Measurements from ENCODE around the gene EGLN2. TPM values are rescaled to one million over a fixed set of nuclear protein-coding genes. Genes with fewer than 3 reads are reported as not detected.
A peak's percentile ranks its signal among the peaks of the same experiment; 100 is the strongest.

EGLN2 gene
- total and polyA plus RNA-seq, 9 of the 15 experiments (the other 6 are each of a cell fraction or from before 2014, with no cell fraction given) = 9.6 to 114 (median 71.0) TPM

- TF ChIP-seq ZBTB40 (IDR thresholded peaks at IDR 0.05) (0 out of 2 replicates have a peak, but pooled peaks have one; percentile 42), ZBTB40 (CRISPR knock-in tag; IDR thresholded peaks at IDR 0.05) (no peak), NCOA4 (IDR thresholded peaks at IDR 0.05; ENCODE audit: partially characterized antibody) (peak; percentile 71), NR3C1 (CRISPR knock-in tag; IDR thresholded peaks at IDR 0.05) (no peak), ZNF398 (CRISPR knock-in tag; IDR thresholded peaks at IDR 0.05) (no peak), MBD2 (IDR thresholded peaks at IDR 0.05; ENCODE audit: borderline replicate concordance, low read depth) (no peak), CHD1 (IDR thresholded peaks at IDR 0.05; ENCODE audit: low read length) (peak; percentile 41), ZBTB7A (IDR thresholded peaks at IDR 0.05; ENCODE audit: borderline replicate concordance, control insufficient read depth, low read depth, low read length) (peak; percentile 77), HDAC2 (IDR thresholded peaks at IDR 0.05) (peak; percentile 95), RFX5 (IDR thresholded peaks at IDR 0.05; ENCODE audit: low read depth, low read length) (peak; percentile 97), HDGF (IDR thresholded peaks at IDR 0.05) (peak; percentile 90), HNRNPUL1 (IDR thresholded peaks at IDR 0.05; ENCODE audit: low read length) (no peak)
- TF ChIP-seq, protein P1, sequence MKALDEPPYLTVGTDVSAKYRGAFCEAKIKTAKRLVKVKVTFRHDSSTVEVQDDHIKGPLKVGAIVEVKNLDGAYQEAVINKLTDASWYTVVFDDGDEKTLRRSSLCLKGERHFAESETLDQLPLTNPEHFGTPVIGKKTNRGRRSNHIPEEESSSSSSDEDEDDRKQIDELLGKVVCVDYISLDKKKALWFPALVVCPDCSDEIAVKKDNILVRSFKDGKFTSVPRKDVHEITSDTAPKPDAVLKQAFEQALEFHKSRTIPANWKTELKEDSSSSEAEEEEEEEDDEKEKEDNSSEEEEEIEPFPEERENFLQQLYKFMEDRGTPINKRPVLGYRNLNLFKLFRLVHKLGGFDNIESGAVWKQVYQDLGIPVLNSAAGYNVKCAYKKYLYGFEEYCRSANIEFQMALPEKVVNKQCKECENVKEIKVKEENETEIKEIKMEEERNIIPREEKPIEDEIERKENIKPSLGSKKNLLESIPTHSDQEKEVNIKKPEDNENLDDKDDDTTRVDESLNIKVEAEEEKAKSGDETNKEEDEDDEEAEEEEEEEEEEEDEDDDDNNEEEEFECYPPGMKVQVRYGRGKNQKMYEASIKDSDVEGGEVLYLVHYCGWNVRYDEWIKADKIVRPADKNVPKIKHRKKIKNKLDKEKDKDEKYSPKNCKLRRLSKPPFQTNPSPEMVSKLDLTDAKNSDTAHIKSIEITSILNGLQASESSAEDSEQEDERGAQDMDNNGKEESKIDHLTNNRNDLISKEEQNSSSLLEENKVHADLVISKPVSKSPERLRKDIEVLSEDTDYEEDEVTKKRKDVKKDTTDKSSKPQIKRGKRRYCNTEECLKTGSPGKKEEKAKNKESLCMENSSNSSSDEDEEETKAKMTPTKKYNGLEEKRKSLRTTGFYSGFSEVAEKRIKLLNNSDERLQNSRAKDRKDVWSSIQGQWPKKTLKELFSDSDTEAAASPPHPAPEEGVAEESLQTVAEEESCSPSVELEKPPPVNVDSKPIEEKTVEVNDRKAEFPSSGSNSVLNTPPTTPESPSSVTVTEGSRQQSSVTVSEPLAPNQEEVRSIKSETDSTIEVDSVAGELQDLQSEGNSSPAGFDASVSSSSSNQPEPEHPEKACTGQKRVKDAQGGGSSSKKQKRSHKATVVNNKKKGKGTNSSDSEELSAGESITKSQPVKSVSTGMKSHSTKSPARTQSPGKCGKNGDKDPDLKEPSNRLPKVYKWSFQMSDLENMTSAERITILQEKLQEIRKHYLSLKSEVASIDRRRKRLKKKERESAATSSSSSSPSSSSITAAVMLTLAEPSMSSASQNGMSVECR (CRISPR knock-in tag; IDR thresholded peaks at IDR 0.05) = 0 out of 2 replicates have a peak, but pooled peaks have one; percentile 2
Measured at GRCh38 chr19:40776932-40777644, 21.9 kb upstream of the EGLN2 start (continued).

Measured in K562 (cell line).